ENCODE results near the gene ELMOD1.

ELMOD1 gene

DNA sequence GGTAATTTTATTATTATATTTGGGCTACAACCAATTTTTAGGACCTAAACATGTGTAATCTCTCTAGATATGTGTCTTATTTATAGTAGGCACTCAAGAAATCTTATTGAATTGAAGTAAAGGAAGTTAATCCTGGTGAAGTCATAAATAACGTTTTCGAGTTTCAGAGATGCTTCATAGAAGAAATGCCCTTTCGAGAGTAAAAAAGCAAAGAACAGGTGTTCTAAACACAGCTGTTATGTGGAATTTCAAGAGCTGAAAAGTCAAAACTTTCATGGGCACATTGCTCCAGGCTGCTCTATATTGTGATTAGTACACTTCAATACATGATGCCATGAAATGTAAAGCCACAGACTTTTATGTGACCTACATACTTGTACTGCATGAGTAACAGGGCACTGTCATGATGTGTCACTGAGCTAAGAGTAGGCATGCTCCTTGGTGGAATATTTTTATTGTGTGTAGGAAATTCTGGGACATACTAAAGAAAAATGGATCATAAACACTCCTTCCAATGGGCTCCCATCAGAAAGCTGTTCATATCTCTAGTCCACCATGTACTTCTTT lies 7.2 kb upstream of the ELMOD1 start:
- DNase-seq (ENCODE audit: low spot score): no peak

DNA sequence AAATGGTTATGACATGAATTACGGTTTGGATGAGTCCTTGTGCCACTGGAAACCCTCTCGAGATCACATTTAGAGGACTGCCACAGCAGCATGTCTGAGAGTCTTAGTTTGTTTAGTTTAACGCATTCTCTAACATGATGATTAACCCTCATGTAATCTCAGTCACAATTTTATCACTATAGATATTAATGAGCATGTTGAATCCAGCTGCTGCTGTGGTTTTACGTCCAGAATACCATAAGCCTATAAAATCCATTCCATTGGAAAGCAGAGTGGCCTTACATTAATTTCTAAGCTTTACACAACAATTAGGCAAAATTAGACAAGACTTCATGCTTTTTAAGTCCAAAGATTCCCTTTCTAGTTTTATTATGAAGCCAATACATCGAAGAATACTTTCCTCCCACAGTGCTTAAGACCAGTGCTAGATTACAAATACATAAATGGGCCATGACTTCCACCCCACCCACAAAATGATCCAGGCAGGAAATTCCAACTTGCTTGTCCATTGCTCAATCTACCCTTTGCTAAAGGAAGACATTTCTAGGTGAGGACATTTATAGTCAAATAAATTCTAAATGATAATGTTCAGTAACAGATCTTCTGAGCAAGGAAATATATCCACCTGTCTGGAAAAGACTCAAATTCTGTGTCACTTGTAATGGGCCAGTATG lies 3.5 kb upstream of the ELMOD1 start:
- peak; percentile 24 for DNase-seq (ENCODE audit: low spot score)

DNA sequence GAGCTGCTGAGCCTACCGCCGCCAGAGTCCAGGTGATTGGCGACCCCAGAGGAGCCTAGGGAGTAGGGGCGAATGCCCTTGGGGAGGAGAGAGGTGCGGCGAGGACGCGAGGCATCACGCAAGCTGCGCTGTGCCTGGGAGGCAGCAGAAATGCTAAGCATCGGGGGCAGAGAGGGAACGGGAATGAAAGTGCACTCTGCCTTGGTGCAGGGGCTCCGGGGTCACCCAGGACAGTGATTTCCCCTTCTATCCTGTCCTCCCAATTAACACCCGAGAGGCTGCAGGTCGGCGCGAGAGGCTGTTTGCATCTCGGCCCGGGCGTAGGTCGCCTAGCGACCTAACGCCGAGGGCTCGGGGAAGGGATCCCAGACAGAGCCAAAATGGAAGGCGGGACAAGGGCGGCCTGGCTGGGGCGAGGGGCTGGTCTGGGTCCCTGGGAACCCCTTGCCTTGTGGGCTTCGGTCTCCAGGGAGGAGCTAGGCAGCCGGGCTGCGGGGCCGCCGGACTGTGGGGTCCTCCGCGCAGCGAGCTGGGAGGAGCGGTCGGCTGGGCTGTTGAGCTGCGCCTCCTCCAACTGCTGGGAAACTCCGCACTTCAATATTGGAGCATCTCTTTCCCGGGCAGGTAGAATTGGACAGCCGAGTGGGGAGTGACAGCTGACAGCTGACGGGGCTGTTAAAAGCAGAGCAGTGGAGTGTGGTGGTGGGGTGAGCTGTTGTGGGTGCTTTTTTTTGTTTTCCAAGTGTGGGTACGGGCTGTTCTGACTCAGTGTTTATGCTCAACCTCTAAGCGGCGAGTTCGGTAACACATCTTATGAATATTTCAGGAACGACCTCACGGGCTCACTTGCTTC lies 657 bp downstream of the ELMOD1 start:
- DNase-seq (ENCODE audit: low spot score): peak; percentile 29

DNA sequence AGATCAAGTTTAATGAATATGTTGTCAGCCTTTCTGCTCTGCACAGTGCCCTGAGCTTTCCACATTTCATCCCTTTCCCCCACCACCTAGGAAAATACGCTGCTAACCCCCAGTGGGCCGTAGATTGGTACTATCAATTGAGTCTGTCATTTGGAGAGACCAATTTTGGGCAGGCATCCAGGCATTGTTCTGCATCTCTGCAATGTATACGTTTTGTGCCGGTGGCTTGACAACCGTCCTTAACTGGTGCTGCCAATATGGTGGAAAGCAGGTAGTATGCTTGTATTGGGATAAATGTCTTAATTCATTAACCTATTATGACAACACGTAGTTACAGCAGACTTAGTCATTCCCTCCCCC lies 1.3 kb downstream of the ELMOD1 start:
- no peak for DNase-seq (ENCODE audit: low spot score)

DNA sequence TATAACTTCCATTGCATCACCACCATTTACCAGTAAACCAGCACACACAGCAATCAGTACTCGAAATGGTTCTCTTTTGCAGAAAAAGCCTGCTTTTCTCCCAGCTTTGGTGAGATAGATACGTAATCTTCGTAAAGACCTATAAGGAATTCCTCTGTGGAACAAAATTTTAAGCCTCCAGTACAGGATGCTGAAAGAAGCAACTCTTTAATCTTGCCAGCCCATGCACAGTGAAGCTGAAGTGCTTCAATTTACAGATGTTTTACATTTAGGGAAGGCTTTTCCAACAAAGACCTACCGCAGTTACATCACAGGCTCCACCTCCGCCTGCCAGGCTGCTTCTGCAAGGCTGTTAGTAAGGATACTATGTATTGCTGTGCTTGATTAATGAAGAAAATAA lies 1.9 kb downstream of the ELMOD1 start:
- no peak for DNase-seq (ENCODE audit: low spot score)

DNA sequence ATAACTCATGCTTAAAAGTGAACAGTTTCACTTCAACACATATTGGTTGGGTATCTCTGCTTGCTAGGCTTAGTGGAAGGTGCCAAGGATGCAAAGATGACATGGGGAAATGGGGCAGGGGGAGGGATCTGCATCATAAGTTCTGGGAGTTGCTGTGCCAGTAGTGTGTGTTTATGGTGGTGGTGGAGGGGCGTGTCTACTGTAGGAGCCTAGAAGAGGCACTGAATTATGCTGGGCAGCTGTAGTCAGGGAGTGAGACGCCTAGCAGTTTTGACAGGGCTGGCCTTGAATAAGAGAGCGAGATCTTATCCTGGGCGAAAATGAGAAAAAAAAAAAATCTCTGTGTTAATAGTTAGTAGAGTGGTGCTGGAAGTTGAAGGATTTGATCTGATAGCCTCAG lies 3.0 kb downstream of the ELMOD1 start:
- DNase-seq (ENCODE audit: low spot score): no peak

DNA sequence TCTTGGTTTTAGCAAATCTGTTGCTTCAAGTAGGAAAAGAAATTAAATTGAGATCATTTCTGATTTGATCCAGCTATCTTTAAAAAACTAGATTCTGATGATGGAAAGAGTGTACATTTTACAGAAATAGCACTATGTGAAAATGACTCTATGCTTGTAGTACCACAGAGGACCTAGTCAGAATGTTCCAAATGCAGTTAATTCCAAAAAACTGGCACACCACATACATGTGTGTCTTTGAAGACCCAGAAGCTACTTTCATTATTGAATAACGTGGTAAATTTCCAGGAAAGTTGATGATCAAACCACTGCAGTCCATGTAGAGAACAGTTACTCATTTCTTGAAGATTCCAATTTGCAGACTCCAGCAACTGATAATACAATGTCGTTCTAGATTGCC lies 3.8 kb downstream of the ELMOD1 start:
- no peak for DNase-seq (ENCODE audit: low spot score)

DNA sequence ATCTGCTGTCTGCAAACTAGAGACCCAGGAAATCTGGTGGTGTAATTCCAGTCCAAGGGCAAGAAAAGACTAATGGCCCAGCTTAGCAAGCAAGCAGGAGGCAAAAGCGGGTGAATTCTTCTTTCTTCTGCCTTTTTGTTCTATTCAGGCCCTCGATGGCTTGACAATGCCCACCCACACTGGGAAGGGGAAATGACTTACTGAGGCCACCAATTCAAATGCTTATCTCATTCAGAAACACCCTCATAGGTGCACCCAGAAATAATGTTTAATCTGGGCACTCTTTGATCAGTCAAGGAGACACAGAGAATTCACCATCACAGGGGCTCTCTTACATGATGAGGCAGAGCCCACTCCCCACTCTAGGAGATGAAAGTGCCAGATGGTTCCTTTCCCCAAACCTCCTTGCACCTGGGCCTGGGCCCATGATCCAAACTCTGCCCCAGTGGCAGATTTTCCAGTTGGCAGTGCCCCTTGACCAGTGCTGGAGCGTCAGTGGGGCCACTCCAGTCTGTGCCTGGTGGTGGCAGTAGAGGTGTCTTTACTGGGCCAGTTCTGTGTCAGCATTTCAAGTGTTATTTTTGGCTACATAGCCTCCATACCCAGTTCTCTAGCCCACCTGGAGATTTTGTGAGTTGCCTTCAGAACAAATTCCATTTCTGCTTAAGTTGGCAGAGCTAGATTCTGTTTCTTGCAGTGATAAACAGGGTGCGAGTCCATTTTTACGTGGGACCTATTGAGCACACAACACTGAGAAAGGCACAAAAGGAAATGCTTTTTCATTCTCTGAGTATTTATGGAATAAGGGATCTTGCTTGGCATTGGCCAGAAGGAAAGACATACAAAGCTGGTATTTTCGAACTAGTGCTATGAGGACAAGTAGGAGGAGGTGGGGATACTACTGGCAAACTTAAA lies 7.5 kb downstream of the ELMOD1 start:
- peak; percentile 39 for DNase-seq (ENCODE audit: low spot score)

DNA sequence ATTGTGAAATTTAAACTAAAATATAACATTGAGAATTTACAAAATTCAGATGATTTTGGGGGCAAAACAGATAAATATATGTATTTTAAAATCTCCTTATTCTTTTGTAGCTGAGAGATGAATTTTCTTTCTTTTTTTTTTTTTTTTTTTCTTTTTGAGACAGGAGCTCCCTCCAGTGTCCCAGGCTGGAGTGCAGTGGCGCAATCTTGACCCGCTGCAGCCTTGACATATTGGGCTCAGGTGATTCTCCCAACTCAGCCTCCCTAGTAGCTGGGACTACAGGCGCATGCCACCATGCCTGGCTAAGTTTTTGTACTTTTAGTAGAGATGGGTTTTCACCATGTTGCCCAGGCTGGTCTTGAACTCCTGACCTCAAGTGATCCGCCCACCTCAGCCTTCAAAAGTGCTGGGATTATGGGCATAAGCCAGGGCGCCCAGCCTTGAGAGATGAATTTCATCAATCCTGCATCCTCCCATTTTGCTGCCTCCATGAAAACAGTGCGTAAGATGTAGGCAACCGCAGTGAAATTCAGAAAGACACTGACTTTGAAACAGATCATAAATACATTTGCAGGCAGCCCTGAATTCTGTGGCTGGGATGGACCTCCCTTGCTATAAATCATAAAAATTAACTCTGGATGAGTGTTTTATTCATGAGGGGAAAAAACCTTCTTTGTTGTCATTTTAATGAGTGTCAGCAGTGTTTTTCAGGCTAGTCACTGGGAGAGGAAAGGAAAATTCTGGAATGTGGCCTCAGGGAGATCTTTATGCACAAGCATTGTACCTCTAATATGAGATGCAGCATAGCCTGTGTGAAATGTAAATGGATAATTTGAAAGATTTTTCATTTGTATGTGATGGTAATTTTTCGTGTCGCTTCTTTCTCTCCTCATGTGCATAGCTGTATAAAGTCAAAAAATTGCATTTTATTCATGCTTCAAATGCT lies 14.4 kb downstream of the ELMOD1 start:
- no peak for DNase-seq (ENCODE audit: low spot score)

DNA sequence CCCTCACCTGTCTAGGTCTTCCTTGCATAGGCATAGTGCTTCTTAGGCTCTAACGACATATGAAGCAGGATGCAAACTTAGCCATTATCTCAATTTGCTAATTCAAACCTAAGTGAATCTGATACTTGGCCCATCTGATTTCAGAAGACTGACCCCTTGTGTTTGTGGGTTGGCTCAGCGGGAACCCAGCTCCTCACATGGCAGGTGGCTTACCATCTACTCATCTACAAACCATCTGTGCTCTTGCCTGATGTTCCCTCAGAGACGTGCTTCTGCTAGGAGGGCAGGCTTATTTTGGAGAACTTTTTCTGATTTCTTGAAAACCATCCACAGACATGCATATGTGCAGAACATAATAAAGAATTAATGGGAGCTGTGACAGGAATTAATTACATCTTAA lies 15.2 kb downstream of the ELMOD1 start:
- DNase-seq (ENCODE audit: low spot score): no peak

DNA sequence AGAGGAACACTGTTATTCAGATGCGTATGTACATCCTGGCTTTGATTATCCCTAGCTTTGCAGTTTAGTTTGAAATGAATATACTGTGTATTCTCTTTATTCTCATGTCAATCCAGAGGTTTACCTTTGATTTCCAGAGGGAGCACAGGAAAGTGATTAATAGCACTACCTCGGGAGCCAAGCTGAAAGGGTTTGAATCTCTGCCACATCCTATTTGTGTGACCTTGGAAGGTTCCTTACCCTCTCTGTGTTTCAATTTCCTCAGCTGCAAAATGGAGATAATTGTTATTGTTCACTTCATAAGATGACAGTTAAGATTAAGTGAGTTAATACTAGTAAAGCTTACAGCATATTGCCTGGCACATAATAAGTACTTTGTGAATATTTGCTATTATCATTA lies 17.9 kb downstream of the ELMOD1 start:
- no peak for DNase-seq (ENCODE audit: low spot score)

DNA sequence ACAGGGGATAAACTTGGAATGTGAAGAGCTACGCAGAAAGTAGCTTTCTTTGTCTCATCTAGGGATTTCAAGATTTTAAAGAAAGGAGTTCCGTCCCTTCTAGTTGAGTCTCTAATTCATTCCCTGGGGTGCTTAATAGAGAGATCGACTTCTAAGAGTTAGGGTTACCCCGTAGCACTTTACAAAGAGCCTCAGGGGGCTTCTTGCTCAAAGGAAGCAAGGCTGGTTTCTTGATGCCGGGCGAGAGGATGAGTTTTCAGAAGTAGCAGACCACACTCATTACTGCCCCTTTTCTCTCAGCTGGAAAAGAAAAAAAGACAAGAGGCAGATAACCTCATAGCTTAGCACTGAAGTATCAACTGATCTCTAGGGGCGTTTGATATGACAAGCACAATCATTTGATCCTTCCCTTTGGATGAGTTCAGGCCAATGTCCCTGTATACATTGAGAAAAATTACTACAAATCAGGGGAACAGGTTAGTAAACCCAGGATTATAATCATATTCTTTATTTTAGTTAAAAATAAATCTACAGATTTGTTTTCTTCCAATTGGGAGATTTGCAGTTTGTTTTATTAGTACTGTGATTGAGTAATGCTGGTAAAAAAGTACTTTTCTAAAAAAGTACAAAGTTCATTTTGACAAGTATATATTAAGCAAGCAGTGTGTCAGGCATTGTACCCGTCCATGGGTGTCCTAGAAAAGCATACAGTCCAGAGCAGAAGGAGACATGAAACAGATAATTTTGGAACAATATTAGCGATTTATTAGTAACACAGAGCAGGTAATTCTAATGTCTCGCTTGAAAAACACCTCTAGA lies 18.7 kb downstream of the ELMOD1 start:
- no peak for DNase-seq (ENCODE audit: low spot score)

DNA sequence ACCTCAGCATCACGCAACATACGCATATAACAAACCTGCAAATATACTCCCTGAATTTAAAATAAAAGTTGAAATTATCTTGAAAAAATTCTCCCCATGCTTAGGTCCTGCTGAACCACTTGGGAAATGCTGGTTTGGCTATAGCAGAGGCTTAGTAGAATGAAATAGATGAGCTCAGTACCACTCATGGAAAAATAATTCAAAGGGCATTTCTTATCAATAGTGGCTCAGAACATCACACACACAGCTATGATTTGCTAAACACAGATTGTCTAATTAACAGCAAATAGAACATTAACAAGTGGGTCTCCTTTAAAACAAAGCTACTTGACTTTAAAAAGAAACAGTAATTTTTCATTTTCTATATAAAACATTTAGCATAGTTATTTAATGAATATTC lies 21.5 kb downstream of the ELMOD1 start:
- no peak for DNase-seq (ENCODE audit: low spot score)

DNA sequence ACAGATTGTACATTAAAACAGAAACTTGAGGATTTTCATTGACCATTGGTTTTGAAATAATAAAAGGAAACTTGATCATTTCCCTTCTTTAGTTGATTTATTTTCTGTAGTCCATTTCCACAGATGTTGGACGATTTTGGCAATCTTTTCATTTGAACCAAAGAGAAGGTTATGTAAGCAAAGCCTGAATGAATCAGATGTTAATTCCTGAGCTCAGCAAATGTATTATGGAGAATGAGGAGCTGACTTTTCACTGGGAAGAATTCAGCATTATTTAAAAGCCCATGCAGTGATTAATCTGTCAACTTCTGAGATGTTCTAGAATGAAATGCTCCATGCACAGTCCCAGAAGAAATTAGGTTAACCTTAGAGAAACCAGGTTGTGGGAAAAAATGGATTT lies 29.0 kb downstream of the ELMOD1 start:
- DNase-seq (ENCODE audit: low spot score): no peak

DNA sequence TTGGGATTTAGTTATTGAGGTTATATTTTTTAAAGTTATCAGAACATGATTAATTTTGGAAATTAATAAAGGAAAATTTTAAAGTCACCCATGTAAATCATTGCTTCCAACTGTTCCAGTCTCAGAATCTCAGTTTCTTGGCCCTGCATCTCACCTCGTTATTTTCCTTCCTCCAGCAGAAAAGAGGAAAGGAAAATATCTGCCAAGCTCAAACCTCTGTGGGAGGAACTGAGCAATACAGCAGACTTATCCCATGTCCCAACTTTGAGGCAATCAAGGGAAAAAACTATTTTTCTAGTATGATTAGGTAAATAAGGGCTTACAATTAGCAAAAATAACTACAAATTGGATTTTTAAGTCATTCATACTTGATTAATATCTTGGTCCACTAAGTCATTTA lies 30.1 kb downstream of the ELMOD1 start:
- no peak for DNase-seq (ENCODE audit: low spot score)

DNA sequence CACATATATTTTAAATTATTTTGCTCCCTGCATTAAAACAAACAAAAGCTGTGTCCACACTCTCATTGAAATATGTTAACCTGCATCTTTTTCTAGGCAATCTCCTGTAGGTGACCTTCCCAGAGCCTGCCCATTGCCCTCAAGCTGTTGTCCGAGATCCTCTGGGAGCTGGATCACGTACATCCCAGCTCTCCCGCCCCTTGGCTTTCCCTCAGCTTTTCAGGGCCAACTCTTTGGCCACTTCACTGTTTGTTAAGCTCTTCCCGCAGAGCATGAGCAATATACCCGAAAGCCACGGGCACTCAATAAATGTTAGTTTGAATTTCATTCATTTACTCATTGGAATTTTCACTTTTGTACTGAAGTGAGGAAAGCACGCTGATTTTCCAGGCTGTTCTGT lies 32.2 kb downstream of the ELMOD1 start:
- no peak for DNase-seq (ENCODE audit: low spot score)

DNA sequence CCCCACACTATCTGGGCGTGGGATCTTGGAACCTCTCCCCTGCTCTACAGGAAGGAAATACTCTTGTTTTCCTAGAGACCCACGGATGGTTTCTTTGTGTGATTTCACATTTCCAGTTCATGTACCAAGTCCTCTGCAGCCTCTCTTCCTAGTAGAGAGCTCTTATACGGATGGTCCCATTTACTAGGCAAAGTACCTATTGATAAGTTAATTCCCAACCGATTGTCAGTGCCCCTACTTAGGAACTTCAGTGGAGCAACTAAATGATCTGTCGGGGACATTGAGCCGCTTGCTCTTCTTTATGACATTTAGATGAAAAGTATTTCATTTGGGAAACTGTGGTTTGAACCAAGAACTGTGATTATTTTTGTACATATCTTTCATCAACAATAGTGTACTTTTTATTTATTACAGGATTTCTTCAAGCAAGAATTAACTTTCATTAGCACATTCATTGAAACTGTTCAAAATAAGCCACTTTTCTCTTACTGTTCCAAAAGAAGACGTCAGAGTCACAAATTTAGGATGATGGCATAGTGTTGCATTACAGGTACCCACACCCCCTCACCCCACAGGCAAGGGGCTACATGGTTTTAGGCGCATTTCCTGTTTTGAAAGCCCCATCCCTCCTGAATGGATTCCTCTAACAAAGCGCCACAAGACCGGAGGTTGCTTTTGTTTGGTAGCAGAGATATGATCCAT lies 34.2 kb downstream of the ELMOD1 start:
- no peak for DNase-seq (ENCODE audit: low spot score)

DNA sequence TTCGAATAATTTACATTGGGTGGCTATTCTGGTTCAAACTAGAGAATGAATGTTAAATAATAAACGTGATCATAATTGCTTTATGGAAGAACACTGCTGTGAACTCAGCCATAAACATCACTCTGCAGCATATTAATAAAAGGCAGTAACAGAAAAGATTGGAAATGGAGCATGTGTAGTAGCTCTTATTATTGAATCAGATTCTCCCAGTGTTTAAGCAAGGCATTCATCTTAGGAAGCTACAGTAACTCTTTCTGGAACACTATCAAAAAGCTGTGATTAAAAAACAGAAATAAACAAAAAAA lies 34.7 kb downstream of the ELMOD1 start:
- no peak for DNase-seq (ENCODE audit: low spot score)

DNA sequence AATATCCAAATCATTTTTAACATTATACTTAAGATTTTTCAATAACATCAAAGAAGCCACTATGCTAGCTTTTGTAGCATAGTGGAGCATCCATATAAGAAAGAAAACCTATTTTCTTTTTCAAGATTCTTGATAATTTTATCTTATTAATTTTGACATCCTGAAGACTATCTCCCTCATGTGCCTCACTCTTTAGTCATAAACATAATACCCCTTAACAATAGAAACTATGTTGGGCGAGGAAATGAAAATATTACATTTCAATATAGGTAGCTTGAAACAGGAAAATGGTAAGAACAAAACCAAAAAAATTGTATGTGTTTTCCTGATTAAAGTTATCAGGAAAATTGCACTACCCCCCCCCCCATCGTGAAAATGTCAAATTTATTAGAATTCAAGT lies 40.1 kb downstream of the ELMOD1 start:
- DNase-seq (ENCODE audit: low spot score): no peak

DNA sequence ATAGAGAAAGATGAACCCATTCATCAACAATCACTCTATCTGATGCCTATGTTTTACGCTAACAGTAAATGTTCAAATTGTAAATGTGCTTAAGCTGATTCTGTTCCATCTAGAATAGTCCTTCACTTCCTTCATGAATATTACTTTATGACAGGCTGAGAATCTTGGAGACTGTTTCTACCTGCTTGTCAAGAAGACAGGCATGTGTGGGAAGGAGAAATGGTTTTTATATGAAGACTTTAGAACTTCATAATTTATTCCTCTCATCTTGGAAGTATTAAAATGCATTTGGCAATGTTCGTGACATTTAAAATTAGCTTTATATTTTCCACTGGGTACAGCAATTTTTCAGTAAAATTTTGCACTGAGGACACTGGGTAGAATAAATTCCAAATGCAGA lies 41.0 kb downstream of the ELMOD1 start:
- DNase-seq (ENCODE audit: low spot score): no peak

Measured in AG08396 (cell line).